HFF-Myc (cell line): ENCODE data around the gene AMIGO3.
"Not testable (repeated sequence)": the region's sequence is repeated elsewhere in the genome, so short reads cannot be mapped to it uniquely, and the experiment has no call there.

Experiments used
- DNase-seq: peaks from one replicate; pipeline ENCODE4 v3.0.0-alpha.2; 2011; ENCODE audit warnings: low read depth; ENCODE audit errors: extremely low read depth
- H3K4me3 ChIP-seq: replicated peaks from 2 replicates; pipeline ENCODE4 v1.5.1; 2011; ENCODE audit warnings: low read depth, mild to moderate bottlenecking, control low read depth, low read length
- TF ChIP-seq, protein P1 (sequence below): IDR thresholded peaks from 2 replicates; pipeline ENCODE4 v1.5.1; 2012; ENCODE audit warnings: mild to moderate bottlenecking, low read depth, low read length, control low read depth; ENCODE audit errors: missing control alignments

AMIGO3 gene

DNA sequence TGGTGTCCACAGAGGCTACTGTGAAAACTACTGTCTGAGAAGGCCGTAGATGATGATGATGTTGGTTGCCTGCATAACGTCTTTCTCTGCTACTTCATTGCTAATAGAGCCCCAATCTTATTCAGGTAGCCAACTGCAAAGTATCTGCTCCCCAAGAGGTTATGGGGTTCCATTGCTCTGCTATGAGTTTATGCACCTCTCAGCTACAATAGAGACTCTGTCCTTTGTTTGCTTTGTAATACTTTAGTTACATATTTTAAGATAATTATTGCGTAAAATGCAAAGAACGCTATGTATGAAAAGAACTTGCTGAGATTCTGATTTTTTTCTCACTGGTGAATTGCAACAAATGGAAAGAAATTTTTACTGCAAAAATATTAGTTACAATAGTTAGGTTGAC, 32.0 kb upstream of the AMIGO3 start:
- TF ChIP-seq, protein P1, sequence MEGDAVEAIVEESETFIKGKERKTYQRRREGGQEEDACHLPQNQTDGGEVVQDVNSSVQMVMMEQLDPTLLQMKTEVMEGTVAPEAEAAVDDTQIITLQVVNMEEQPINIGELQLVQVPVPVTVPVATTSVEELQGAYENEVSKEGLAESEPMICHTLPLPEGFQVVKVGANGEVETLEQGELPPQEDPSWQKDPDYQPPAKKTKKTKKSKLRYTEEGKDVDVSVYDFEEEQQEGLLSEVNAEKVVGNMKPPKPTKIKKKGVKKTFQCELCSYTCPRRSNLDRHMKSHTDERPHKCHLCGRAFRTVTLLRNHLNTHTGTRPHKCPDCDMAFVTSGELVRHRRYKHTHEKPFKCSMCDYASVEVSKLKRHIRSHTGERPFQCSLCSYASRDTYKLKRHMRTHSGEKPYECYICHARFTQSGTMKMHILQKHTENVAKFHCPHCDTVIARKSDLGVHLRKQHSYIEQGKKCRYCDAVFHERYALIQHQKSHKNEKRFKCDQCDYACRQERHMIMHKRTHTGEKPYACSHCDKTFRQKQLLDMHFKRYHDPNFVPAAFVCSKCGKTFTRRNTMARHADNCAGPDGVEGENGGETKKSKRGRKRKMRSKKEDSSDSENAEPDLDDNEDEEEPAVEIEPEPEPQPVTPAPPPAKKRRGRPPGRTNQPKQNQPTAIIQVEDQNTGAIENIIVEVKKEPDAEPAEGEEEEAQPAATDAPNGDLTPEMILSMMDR = no peak
- DNase-seq = no peak
- no peak overlapping the region for H3K4me3 ChIP-seq

DNA sequence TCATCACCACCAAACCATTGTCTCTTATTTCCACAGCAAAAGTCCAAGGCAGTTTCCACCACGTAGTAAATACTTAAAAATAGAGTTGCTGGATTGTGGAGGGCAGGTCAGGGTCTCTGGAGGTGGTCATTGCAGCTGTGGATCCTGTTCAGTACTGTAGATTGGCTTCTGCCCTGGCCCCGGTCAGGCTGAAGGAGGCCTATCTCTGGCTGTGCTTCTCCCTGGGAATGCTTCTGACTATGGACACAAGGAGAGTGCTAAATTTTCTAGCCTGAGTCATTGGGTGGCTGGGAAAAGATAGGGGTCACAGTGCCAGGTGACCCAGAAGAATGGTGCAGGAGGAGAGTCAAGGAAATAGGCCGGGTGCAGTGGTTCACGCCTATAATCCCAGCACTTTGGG, 30.6 kb upstream of the AMIGO3 start:
- DNase-seq = no peak
- no peak overlapping the region for H3K4me3 ChIP-seq
- TF ChIP-seq, protein P1 = no peak

DNA sequence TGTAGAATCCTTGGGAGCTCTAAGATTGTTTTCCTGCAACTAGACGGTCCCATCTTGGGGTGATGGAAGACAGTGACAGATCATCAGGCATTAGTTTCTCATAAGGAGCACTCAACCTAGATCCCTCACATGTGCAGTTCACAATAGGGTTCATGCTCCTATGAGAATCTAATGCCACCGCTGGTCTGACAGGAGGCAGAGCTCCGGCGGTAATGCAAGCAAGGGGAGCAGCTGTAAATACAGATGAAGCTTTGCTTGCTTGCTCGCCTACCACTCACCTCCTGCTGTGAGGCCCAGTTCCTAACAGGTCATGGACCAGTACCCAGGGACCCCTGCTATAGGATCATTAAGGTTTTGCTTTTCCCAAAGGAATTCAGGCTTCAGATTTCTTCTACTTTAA, 29.4 kb upstream of the AMIGO3 start:
- H3K4me3 ChIP-seq, DNase-seq: not testable (repeated sequence)

DNA sequence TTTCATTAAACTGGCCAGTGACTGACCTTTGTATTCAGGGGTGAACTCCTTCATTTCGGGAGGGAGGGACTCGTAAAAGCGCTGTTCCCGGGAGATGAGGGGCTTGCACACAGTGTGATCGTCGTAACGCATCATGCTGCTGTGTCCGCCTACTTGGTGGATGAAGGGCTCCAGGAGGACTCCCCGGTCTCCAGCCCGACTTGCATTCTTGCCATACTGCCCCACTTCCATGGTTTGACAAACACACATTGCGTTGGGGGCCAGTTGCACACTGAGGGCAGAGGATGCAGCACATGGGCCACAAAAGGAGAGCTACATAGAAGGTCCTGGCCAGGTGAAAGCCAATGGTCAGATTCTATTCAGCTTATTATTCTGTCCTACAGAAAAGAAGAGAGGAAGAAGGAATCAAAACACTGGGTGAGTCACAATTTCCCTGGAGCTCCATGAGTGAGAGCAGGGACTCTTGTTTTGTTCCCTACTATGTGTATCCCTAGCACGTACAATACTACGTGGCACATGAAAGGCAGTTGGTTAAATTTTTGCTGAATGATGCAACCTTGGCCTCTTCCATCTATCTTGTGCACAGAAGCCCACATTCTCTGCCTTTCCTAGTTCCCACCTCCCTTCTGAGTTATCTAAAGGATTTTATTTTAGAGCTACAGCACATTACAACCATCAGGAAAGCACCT, 28.5 kb upstream of the AMIGO3 start:
- DNase-seq = no peak
- TF ChIP-seq, protein P1 = no peak
- H3K4me3 ChIP-seq = no peak overlapping the region

DNA sequence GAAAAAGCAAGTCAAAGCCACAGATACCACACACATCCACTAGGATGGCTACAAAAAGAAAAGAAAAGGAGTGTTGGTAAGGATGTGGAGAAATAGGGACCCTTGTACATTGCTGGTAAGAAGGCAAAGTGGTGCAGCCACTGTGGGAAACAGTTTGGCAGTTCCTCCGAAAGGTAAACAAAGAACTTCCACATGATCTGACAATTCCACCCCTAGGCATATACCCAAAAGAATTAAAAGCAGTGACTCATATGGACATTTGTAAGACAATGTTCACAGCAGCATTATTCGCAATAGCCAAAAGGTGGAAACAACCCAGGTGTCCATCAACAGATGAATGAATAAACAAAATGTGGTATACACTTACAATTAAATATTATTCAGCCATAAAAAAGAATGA, 26.5 kb upstream of the AMIGO3 start:
- no peak overlapping the region for H3K4me3 ChIP-seq
- TF ChIP-seq, protein P1 = no peak
- DNase-seq = no peak

DNA sequence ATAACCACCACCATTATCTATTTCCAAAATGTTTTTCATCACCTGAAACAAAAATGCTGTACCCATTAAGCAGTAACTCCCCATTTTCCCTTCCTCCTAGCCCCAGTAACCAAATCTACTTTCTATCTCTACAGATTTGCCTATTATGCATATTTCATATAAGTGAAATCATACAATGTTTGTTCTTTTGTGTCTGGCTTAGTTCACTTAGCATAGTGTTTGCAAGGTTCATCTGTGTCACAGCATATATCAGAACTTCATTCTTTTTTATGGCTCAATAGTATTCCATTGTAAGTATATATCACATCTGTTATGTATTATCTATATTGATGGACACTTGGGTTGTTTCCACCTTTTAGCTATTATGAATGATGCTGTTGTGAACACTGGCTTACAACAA, 20.9 kb upstream of the AMIGO3 start:
- no peak overlapping the region for H3K4me3 ChIP-seq
- no peak for DNase-seq
- TF ChIP-seq, protein P1 = no peak

DNA sequence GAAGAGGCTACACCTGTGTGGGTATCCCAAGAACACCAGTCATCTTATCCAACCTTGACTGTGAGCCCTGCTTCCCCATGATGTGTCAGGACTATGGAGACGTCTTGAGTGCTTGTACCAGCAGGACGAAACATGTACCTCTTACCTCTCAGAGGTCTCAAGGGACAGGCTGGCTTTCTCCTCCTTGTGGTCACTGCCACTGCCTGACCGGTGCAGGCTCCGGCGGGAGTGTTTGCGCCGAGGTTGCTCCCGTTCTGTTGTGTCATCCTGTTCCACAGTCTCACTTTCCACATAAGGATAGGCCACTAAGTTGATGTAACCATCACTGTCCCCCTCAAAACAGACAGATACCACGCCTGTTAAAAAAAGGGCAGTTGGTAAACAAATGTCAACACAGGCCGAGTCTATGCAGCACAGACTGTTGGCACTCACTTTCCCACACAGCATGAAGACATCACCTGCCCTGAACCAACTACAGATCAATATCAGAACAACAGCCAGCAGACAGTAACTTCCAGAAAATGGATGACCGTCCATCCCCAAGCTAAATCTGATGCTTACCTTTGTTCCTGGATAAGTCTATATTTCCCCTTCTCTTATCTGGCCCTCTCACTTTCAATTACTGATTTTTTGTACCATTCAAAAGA, 18.7 kb upstream of the AMIGO3 start:
- no peak overlapping the region for H3K4me3 ChIP-seq
- DNase-seq = no peak
- TF ChIP-seq, protein P1 = no peak
